GM12801 (cell line): Measurements from ENCODE around the gene RCE1.

Source experiments
- CTCF ChIP-seq: IDR thresholded peaks from one replicate; pipeline ENCODE4 v1.5.1; 2011; ENCODE audit warnings: control low read depth; ENCODE audit not compliant: insufficient read length; ENCODE audit errors: extremely low read depth

The RCE1 gene

GRCh38 chr11:66856496-66857233 lies 13.4 kb downstream of the RCE1 start, which contains the start of gene LRFN4:
Gene LRFN4 (plus strand): TSS chr11:66857064. CDS start chr11:66857745, 681 bp downstream.
- no peak for TF ChIP-seq CTCF

- TF ChIP-seq CTCF: no peak
Observed at GRCh38 chr11:66857234-66857926, 14.1 kb downstream of the RCE1 start.

GRCh38 chr11:66857927-66858185 lies 14.6 kb downstream of the RCE1 start:
- no peak for TF ChIP-seq CTCF

- no peak for TF ChIP-seq CTCF
Observed at GRCh38 chr11:66858186-66858938, 15.1 kb downstream of the RCE1 start.

- no peak for TF ChIP-seq CTCF
Observed at GRCh38 chr11:66858939-66859685, 15.9 kb downstream of the RCE1 start.

GRCh38 chr11:66859686-66860448 lies 16.6 kb downstream of the RCE1 start:
- TF ChIP-seq CTCF: no peak

GRCh38 chr11:66860449-66860831 lies 17.2 kb downstream of the RCE1 start:
- no peak for TF ChIP-seq CTCF
